G401.6 (cell line): ENCODE measurements around the gene CDK10.

ENCODE experiments used
- FAIRE-seq: peaks from 2 replicates; lab custom pipeline; 2012; peaks lifted over from hg19 to GRCh38; lab: Jason Lieb, UNC

CDK10 gene

GRCh38 chr16:89736554-89736953, 50.1 kb downstream of the CDK10 start:
- FAIRE-seq: no peak

- no peak for FAIRE-seq
Measured at GRCh38 chr16:89737341-89738071, 51.0 kb downstream of the CDK10 start.

DNA sequence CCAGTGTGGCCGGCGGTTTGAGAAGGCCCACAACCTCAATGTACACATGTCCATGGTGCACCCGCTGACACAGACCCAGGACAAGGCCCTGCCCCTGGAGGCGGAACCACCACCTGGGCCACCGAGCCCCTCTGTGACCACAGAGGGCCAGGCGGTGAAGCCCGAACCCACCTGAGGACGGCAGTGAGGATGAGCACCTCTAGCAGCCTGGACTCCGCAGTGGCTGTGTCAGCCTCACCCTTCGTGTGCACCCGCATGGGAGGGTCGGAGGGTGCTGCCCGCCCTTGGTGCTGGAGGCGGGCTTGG, 51.5 kb downstream of the CDK10 start:
- FAIRE-seq: no peak

DNA sequence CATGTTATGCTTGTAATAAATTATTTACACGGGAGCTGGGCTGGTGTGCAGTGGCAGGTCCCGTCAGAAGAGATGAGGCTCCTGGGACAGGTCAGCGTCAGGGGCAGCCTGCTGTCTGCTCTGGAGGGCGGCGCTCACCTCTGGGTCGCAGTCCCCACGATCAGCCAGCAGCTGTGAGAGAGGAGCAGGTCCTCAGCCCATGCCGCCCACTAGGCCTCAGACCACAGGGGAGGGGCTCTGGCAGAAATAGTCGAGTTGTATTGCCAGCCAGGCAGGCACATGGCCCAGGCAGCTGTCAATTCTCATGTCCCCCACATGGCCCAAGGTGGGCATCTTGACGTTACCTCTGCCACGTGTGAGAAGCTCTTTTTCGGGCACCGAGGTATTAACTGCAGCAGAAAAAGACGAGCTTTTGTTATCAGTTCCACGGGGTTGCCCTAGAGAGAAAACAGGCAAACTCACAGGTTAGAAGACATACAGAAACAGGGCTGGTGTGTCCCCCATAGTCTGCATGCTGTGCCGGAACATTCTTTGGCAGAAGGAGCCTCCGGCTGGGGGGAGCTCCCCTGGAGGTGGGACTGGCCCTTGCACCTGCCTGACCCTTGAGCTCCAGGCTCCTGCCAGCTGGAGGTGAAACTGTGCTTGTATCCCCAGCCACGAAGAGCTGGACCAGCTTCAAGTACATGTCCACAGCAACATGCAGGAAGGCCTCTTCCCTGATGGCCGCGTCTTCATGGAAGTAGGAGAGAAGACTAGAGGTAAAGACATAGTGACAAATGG, 52.2 kb downstream of the CDK10 start:
- no peak for FAIRE-seq

GRCh38 chr16:89739383-89739782, 52.9 kb downstream of the CDK10 start:
- no peak for FAIRE-seq

DNA sequence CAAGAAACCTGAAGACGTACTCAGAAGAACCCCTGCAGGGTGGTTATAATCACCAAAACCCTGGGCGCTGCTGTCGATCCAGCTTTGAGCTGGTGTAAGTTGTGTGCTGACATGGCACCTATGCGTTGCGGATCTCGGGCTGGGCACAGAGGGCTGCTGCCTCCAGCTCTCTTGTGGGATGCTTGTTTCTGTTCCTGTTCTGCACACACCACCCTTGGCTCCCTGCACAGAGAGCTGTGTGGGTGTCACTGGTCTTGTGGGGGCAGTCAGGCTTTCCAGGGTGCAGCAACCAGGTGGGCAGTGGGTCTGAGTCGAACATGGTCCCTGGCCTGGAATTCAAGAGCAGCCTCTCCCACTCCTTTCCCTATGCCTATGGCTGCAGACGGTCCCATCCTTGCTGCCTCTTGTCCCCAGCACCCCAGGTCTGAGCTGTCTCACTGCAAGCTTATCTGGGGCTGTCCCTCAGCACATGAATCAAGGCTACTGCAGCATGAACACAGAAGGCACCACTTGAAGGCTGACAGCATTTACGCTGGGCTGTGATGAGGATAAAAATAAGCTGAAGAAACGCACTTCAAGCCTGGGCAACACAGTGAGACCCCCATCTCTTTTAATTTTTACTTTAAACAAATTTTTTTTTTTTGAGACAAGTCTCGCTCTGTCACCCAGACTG, 55.0 kb downstream of the CDK10 start:
- FAIRE-seq: no peak

DNA sequence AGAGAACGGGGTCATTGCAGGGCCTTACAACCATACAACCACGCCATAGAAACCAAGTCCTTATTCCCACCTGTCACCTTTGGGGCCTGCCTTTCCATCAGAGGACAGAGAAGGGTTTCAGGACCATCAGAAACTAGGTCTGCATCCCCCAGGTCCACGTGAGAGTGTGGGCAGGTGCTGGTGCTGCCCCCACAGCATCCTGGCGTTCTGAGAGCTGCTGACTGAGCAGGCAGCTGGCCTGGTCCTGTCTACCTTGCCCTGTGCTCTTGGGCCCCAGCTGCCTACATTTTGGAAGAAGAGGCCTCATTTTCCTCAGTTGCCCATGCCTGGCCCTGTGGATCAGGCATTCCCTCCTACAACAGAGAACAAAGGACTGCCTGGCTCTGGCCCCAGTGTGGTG, 56.5 kb downstream of the CDK10 start:
- FAIRE-seq: no peak

GRCh38 chr16:89744813-89745212, 58.3 kb downstream of the CDK10 start:
- FAIRE-seq: no peak
